HS-27A (cell line): ENCODE measurements around the gene MRTFB.

Source experiments
- DNase-seq: peaks from one replicate; pipeline ENCODE4 v3.0.0-alpha.2; 2012; ENCODE audit warnings: low read depth, missing footprints

MRTFB gene

GRCh38 chr16:14307527-14308367 is 236.6 kb downstream of the MRTFB start:
- no peak for DNase-seq

GRCh38 chr16:14308368-14308723 is 237.2 kb downstream of the MRTFB start:
- DNase-seq, result no peak

DNA sequence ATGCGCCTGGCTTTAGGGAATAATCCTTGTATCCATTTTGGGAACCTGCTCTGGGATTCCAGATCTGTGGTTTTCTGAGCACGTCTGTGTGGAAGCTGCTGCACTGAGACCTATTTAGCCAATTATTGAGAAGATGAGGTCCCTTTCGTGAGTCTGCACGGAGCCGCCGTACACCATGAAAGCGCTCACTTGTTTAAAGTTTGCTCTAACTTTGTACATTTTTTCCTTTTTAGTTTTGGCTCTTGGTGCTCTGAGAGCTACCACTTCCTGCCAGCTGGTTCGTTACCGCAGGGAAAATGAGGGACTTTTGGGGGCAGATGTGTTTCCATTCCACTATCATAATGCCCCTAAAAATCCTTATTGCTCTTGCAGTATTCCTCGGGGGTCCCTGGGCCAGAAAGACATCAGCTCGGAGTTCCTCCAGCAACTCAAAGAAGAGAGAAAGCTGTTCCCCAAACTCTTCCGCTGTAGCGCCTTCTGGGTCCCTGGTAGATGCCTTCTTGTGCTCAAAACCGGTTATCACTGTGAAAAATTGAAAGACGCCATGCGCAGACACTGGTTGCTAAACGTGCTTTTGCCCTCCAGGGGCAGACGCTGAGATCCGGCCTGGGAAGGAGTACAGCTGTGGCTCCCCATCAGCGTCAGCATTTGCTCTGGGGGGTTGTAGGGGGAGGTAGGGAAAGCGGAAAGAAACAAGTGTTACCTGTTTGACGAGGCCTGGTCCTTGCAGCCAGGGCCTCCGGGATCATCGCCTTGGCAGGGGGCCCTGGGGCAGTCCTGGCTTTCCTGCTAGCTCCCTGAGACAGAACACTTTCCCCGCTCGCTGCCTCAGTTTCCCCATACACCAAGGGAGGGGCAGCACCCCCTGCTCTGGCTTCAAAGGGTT is 238.1 kb downstream of the MRTFB start:
- DNase-seq, result no peak

GRCh38 chr16:14309906-14310305 is 238.8 kb downstream of the MRTFB start:
- no peak for DNase-seq

- DNase-seq, result no peak
Measured at GRCh38 chr16:14310519-14310991, 239.4 kb downstream of the MRTFB start.

DNA sequence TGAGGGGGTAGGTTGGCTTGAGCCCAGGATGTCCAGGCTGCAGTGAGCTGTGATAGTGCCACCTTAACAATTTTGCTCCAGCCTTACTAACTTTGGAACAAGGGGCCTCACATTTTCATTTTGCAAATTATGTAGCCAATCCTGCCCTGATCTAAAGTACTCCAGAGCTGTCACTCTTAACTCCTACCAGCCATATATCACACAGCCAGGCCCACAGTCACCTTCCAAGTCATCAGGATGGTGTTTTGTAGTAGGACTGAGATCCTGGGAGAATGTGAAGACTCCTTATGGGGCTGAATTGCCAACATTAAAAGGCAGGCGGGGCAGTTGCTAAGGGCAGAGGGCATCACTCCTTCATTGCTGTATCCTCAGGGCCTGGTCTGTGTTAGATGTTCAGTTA is 243.0 kb downstream of the MRTFB start:
- no peak for DNase-seq

- DNase-seq, result no peak
Measured at GRCh38 chr16:14315683-14316320, 244.7 kb downstream of the MRTFB start.
